KMS-11 (cell line): Measurements from ENCODE around the gene NUBP2.

ENCODE experiments used
- H2AFZ ChIP-seq: fragments of 200-600 bp; sonication (generic); 2 replicates; pipeline ENCODE4 v1.6.1; 2016; ENCODE audit warnings: antibody characterized with exemption, mixed run types, low read depth
- H3K27ac ChIP-seq: fragments of 200-600 bp; sonication (generic); 2 replicates; pipeline ENCODE4 v1.6.1; 2016; ENCODE audit warnings: mild to moderate bottlenecking, mixed run types
- H3K27me3 ChIP-seq: fragments of 200-600 bp; sonication (generic); 2 replicates; pipeline ENCODE4 v1.6.1; 2017; ENCODE audit warnings: mild to moderate bottlenecking, low read depth, mixed run types, moderate library complexity; ENCODE audit not compliant: insufficient read depth
- H3K36me3 ChIP-seq: fragments of 200-600 bp; sonication (generic); 2 replicates; pipeline ENCODE4 v1.6.1; 2017; ENCODE audit warnings: mild to moderate bottlenecking, mixed run types; ENCODE audit not compliant: insufficient read depth
- H3K4me1 ChIP-seq: fragments of 200-600 bp; sonication (generic); 2 replicates; pipeline ENCODE4 v1.6.1; 2016; ENCODE audit warnings: mild to moderate bottlenecking, low read depth, mixed run types; ENCODE audit not compliant: poor library complexity, severe bottlenecking
- H3K4me2 ChIP-seq: fragments of 200-600 bp; sonication (generic); 2 replicates; pipeline ENCODE4 v1.7.0; 2016; ENCODE audit warnings: mild to moderate bottlenecking, mixed run types
- H3K4me3 ChIP-seq: fragments of 200-600 bp; sonication (generic); IDR thresholded peaks from 2 replicates; pipeline ENCODE4 v1.6.1; 2017; ENCODE audit warnings: low read depth, low read length, mixed read lengths; ENCODE audit not compliant: insufficient read depth
- H3K79me2 ChIP-seq: fragments of 200-600 bp; sonication (generic); 2 replicates; pipeline ENCODE4 v1.6.1; 2016; ENCODE audit warnings: low read depth, mixed run types; ENCODE audit not compliant: insufficient read depth
- H3K9ac ChIP-seq: fragments of 200-600 bp; sonication (generic); 2 replicates; pipeline ENCODE4 v1.6.1; 2016; ENCODE audit warnings: mild to moderate bottlenecking, mixed run types
- H4K20me1 ChIP-seq: fragments of 200-600 bp; sonication (generic); 2 replicates; pipeline ENCODE4 v1.6.1; 2016; ENCODE audit warnings: mild to moderate bottlenecking, mixed run types; ENCODE audit not compliant: insufficient read depth
- CTCF ChIP-seq: fragments of 200-600 bp; sonication (generic); conservative IDR thresholded peaks from 2 replicates; pipeline ENCODE4 v1.6.1; 2017; ENCODE audit warnings: low read depth, mild to moderate bottlenecking, antibody characterized with exemption, low read length, moderate library complexity, mixed read lengths

The NUBP2 gene

GRCh38 chr16:1775846-1776671, 6.7 kb upstream of the NUBP2 start:
- Histone ChIP-seq H3K4me2 (no peak overlapping the region), H2AFZ (no peak overlapping the region), H3K9ac (no peak overlapping the region), H3K4me3 (no peak overlapping the region), H3K79me2 (peaks cover 40% of the 10 kb centered on the region), H4K20me1 (no peaks in the 10 kb centered on the region), H3K4me1 (peaks cover 17% of the 10 kb centered on the region), H3K27ac (no peak overlapping the region), H3K36me3 (no peaks in the 10 kb centered on the region), H3K27me3 (no peaks in the 10 kb centered on the region)
- no peak for TF ChIP-seq CTCF

- Histone ChIP-seq H3K79me2 (peaks cover 37% of the 10 kb centered on the region), H3K36me3 (no peaks in the 10 kb centered on the region), H3K27me3 (no peaks in the 10 kb centered on the region), H4K20me1 (no peaks in the 10 kb centered on the region), H3K27ac (no peak overlapping the region), H3K4me3 (no peak overlapping the region), H2AFZ (no peak overlapping the region), H3K9ac (no peak overlapping the region), H3K4me2 (no peak overlapping the region), H3K4me1 (peaks cover 21% of the 10 kb centered on the region)
- no peak for TF ChIP-seq CTCF
Measured at GRCh38 chr16:1776672-1776955, 6.1 kb upstream of the NUBP2 start.

GRCh38 chr16:1776991-1777374, 5.8 kb upstream of the NUBP2 start:
- no peak overlapping the region for H2AFZ ChIP-seq
- H3K4me1 ChIP-seq = peaks cover 21% of the 10 kb centered on the region
- H3K27ac ChIP-seq = no peak overlapping the region
- no peak overlapping the region for H3K4me2 ChIP-seq
- no peaks in the 10 kb centered on the region for H3K36me3 ChIP-seq
- TF ChIP-seq CTCF = no peak
- H3K79me2 ChIP-seq = peaks cover 35% of the 10 kb centered on the region
- H3K9ac ChIP-seq = no peak overlapping the region
- no peaks in the 10 kb centered on the region for H4K20me1 ChIP-seq
- no peaks in the 10 kb centered on the region for H3K27me3 ChIP-seq
- H3K4me3 ChIP-seq = no peak overlapping the region

GRCh38 chr16:1777375-1778199, 5.2 kb upstream of the NUBP2 start:
- Histone ChIP-seq H2AFZ (no peak overlapping the region), H3K9ac (no peak overlapping the region), H4K20me1 (no peaks in the 10 kb centered on the region), H3K79me2 (peaks cover 29% of the 10 kb centered on the region), H3K4me2 (no peak overlapping the region), H3K27me3 (no peaks in the 10 kb centered on the region), H3K27ac (no peak overlapping the region), H3K36me3 (no peaks in the 10 kb centered on the region), H3K4me1 (peaks cover 21% of the 10 kb centered on the region), H3K4me3 (no peak overlapping the region)
- no peak for TF ChIP-seq CTCF
